ENCODE results near the gene BCDIN3D. TPM values are rescaled to one million over a fixed set of nuclear protein-coding genes. Genes with fewer than 3 reads are reported as not detected.

The BCDIN3D gene
- 2.9 and 3.5 TPM in 2 replicates for total RNA-seq

GRCh38 chr12:49842519-49843352 is at the start of gene BCDIN3D:
TSS of gene BCDIN3D (minus strand) at chr12:49843106. CDS start at chr12:49843087, 19 bp downstream.
- DNase-seq, result peak; percentile 98
- intact Hi-C loops (cut with micrococcal nuclease), result loop anchor here (1.0 to 5.0 kb wide), 4 partner anchors 14 to 220 kb away; partner anchors contain the start of genes NCKAP5L, PRPF40B and TMBIM6
- Mint-ChIP-seq H3K27me3 (peaks cover 2% of the 10 kb centered on the region), H3K36me3 (ENCODE audit: low read depth) (peaks cover 8% of the 10 kb centered on the region), H3K27ac (peak within 1 kb of the TSS; percentile 94), H3K4me3 (peak within 1 kb of the TSS; percentile 96), H3K9me3 (peaks cover 5% of the 10 kb centered on the region), H3K4me1 (peaks cover 31% of the 10 kb centered on the region)

- no peaks in the 10 kb centered on the region for H3K9me3 Mint-ChIP-seq
- H3K27ac Mint-ChIP-seq, result no peak overlapping the region
- H3K4me3 Mint-ChIP-seq, result no peak overlapping the region
- no peak for DNase-seq
- peaks cover 10% of the 10 kb centered on the region for H3K27me3 Mint-ChIP-seq
- intact Hi-C loops (cut with micrococcal nuclease), result no loop called here
- no peaks in the 10 kb centered on the region for H3K4me1 Mint-ChIP-seq
- no peaks in the 10 kb centered on the region for H3K36me3 Mint-ChIP-seq (ENCODE audit: low read depth)
These were observed 49.3 kb upstream of the BCDIN3D start for GRCh38 chr12:49892084-49892731.

GRCh38 chr12:49891476-49891875 is 48.6 kb upstream of the BCDIN3D start:
- Mint-ChIP-seq H3K27ac (no peak overlapping the region), H3K9me3 (no peaks in the 10 kb centered on the region), H3K4me1 (no peaks in the 10 kb centered on the region), H3K27me3 (peaks cover 10% of the 10 kb centered on the region), H3K36me3 (ENCODE audit: low read depth) (no peaks in the 10 kb centered on the region), H3K4me3 (no peak overlapping the region)
- intact Hi-C loops (cut with micrococcal nuclease), result no loop called here
- no peak for DNase-seq

GRCh38 chr12:49891012-49891411 is 48.1 kb upstream of the BCDIN3D start:
- intact Hi-C loops (cut with micrococcal nuclease), result no loop called here
- no peak overlapping the region for H3K27ac Mint-ChIP-seq
- DNase-seq, result no peak
- peaks cover 10% of the 10 kb centered on the region for H3K27me3 Mint-ChIP-seq
- H3K36me3 Mint-ChIP-seq (ENCODE audit: low read depth), result no peaks in the 10 kb centered on the region
- H3K9me3 Mint-ChIP-seq, result no peaks in the 10 kb centered on the region
- H3K4me1 Mint-ChIP-seq, result no peaks in the 10 kb centered on the region
- no peak overlapping the region for H3K4me3 Mint-ChIP-seq

GRCh38 chr12:49890096-49890461 is 47.2 kb upstream of the BCDIN3D start:
- H3K4me1 Mint-ChIP-seq, result no peaks in the 10 kb centered on the region
- intact Hi-C loops (cut with micrococcal nuclease), result no loop called here
- no peaks in the 10 kb centered on the region for H3K36me3 Mint-ChIP-seq (ENCODE audit: low read depth)
- peaks cover 16% of the 10 kb centered on the region for H3K27me3 Mint-ChIP-seq
- H3K4me3 Mint-ChIP-seq, result no peak overlapping the region
- H3K27ac Mint-ChIP-seq, result no peak overlapping the region
- no peak for DNase-seq
- H3K9me3 Mint-ChIP-seq, result no peaks in the 10 kb centered on the region

- H3K4me3 Mint-ChIP-seq, result no peak overlapping the region
- H3K27me3 Mint-ChIP-seq, result peaks cover 16% of the 10 kb centered on the region
- no peaks in the 10 kb centered on the region for H3K36me3 Mint-ChIP-seq (ENCODE audit: low read depth)
- H3K27ac Mint-ChIP-seq, result no peak overlapping the region
- DNase-seq, result no peak
- intact Hi-C loops (cut with micrococcal nuclease), result no loop called here
- H3K9me3 Mint-ChIP-seq, result no peaks in the 10 kb centered on the region
- no peaks in the 10 kb centered on the region for H3K4me1 Mint-ChIP-seq
These were observed 46.6 kb upstream of the BCDIN3D start for GRCh38 chr12:49889361-49890095.

GRCh38 chr12:49888461-49889151 is 45.7 kb upstream of the BCDIN3D start:
- Mint-ChIP-seq H3K4me1 (no peaks in the 10 kb centered on the region), H3K27ac (no peak overlapping the region), H3K36me3 (ENCODE audit: low read depth) (no peaks in the 10 kb centered on the region), H3K4me3 (no peak overlapping the region), H3K9me3 (no peaks in the 10 kb centered on the region), H3K27me3 (peaks cover 21% of the 10 kb centered on the region)
- DNase-seq, result no peak
- intact Hi-C loops (cut with micrococcal nuclease), result no loop called here

- DNase-seq, result no peak
- Mint-ChIP-seq H3K27ac (no peak overlapping the region), H3K9me3 (no peaks in the 10 kb centered on the region), H3K4me1 (no peaks in the 10 kb centered on the region), H3K4me3 (no peak overlapping the region), H3K36me3 (ENCODE audit: low read depth) (no peaks in the 10 kb centered on the region), H3K27me3 (peaks cover 21% of the 10 kb centered on the region)
- intact Hi-C loops (cut with micrococcal nuclease), result no loop called here
These were observed 44.9 kb upstream of the BCDIN3D start for GRCh38 chr12:49887536-49888401.

GRCh38 chr12:49887091-49887490 is 44.2 kb upstream of the BCDIN3D start:
- H3K9me3 Mint-ChIP-seq, result no peaks in the 10 kb centered on the region
- peaks cover 19% of the 10 kb centered on the region for H3K27me3 Mint-ChIP-seq
- no peak for DNase-seq
- no peak overlapping the region for H3K27ac Mint-ChIP-seq
- H3K4me1 Mint-ChIP-seq, result no peaks in the 10 kb centered on the region
- no peaks in the 10 kb centered on the region for H3K36me3 Mint-ChIP-seq (ENCODE audit: low read depth)
- no peak overlapping the region for H3K4me3 Mint-ChIP-seq
- intact Hi-C loops (cut with micrococcal nuclease), result no loop called here

GRCh38 chr12:49885663-49886461 is 43.0 kb upstream of the BCDIN3D start:
- no peak overlapping the region for H3K27ac Mint-ChIP-seq
- H3K4me3 Mint-ChIP-seq, result no peak overlapping the region
- H3K27me3 Mint-ChIP-seq, result peaks cover 16% of the 10 kb centered on the region
- no peak for DNase-seq
- no peaks in the 10 kb centered on the region for H3K4me1 Mint-ChIP-seq
- H3K36me3 Mint-ChIP-seq (ENCODE audit: low read depth), result no peaks in the 10 kb centered on the region
- intact Hi-C loops (cut with micrococcal nuclease), result no loop called here
- H3K9me3 Mint-ChIP-seq, result no peaks in the 10 kb centered on the region

- no peak for DNase-seq
- Mint-ChIP-seq H3K4me1 (no peaks in the 10 kb centered on the region), H3K4me3 (no peak overlapping the region), H3K9me3 (peaks cover 4% of the 10 kb centered on the region), H3K27ac (no peak overlapping the region), H3K36me3 (ENCODE audit: low read depth) (no peaks in the 10 kb centered on the region), H3K27me3 (peaks cover 16% of the 10 kb centered on the region)
- intact Hi-C loops (cut with micrococcal nuclease), result no loop called here
These were observed 42.2 kb upstream of the BCDIN3D start for GRCh38 chr12:49885118-49885517.

- intact Hi-C loops (cut with micrococcal nuclease), result no loop called here
- peaks cover 25% of the 10 kb centered on the region for H3K9me3 Mint-ChIP-seq
- DNase-seq, result no peak
- no peak overlapping the region for H3K27ac Mint-ChIP-seq
- no peak overlapping the region for H3K4me3 Mint-ChIP-seq
- no peaks in the 10 kb centered on the region for H3K4me1 Mint-ChIP-seq
- peaks cover 16% of the 10 kb centered on the region for H3K27me3 Mint-ChIP-seq
- H3K36me3 Mint-ChIP-seq (ENCODE audit: low read depth), result no peaks in the 10 kb centered on the region
These were observed 40.1 kb upstream of the BCDIN3D start for GRCh38 chr12:49882851-49883464.
